Measurements from ENCODE around the gene GPC5. TPM values are rescaled to one million over a fixed set of nuclear protein-coding genes. Genes with fewer than 3 reads are reported as not detected.

Gene GPC5
- total RNA-seq, 1 experiment from 2014 or later = not detected

- Mint-ChIP-seq H3K9me3 (ENCODE audit: low read depth, unreplicated experiment) (no peaks in the 10 kb centered on the region), H3K36me3 (ENCODE audit: insufficient read depth, unreplicated experiment) (no peaks in the 10 kb centered on the region), H3K27ac (ENCODE audit: unreplicated experiment) (no peak overlapping the region), H3K4me3 (ENCODE audit: low read depth, unreplicated experiment) (no peak overlapping the region), H3K27me3 (ENCODE audit: unreplicated experiment) (no peaks in the 10 kb centered on the region), H3K4me1 (ENCODE audit: low read depth, unreplicated experiment) (no peaks in the 10 kb centered on the region)
- BruUV-seq (replicated peaks) = no TSS peak
- intact Hi-C loops (cut with micrococcal nuclease; ENCODE audit: unreplicated experiment) = no loop called here
- no peak for TF ChIP-seq CTCF (IDR thresholded peaks at IDR 0.05; ENCODE audit: unreplicated experiment)
- CTCF ChIA-PET = no interaction called here
- no peak for DNase-seq
These were observed 404.5 kb downstream of the GPC5 start for GRCh38 chr13:91802957-91803356.

- Mint-ChIP-seq H3K36me3 (ENCODE audit: insufficient read depth, unreplicated experiment) (no peaks in the 10 kb centered on the region), H3K4me1 (ENCODE audit: low read depth, unreplicated experiment) (no peaks in the 10 kb centered on the region), H3K27ac (ENCODE audit: unreplicated experiment) (no peak overlapping the region), H3K4me3 (ENCODE audit: low read depth, unreplicated experiment) (no peak overlapping the region), H3K27me3 (ENCODE audit: unreplicated experiment) (no peaks in the 10 kb centered on the region), H3K9me3 (ENCODE audit: low read depth, unreplicated experiment) (no peaks in the 10 kb centered on the region)
- DNase-seq = no peak
- CTCF ChIA-PET = no interaction called here
- intact Hi-C loops (cut with micrococcal nuclease; ENCODE audit: unreplicated experiment) = no loop called here
- BruUV-seq (replicated peaks) = no TSS peak
- TF ChIP-seq CTCF (IDR thresholded peaks at IDR 0.05; ENCODE audit: unreplicated experiment) = no peak
These were observed 406.3 kb downstream of the GPC5 start for GRCh38 chr13:91804724-91805123.

GRCh38 chr13:91805605-91806004, 407.2 kb downstream of the GPC5 start:
- CTCF ChIA-PET = no interaction called here
- no peaks in the 10 kb centered on the region for H3K4me1 Mint-ChIP-seq (ENCODE audit: low read depth, unreplicated experiment)
- no peak for DNase-seq
- no peaks in the 10 kb centered on the region for H3K9me3 Mint-ChIP-seq (ENCODE audit: low read depth, unreplicated experiment)
- no peaks in the 10 kb centered on the region for H3K36me3 Mint-ChIP-seq (ENCODE audit: insufficient read depth, unreplicated experiment)
- no peak for TF ChIP-seq CTCF (IDR thresholded peaks at IDR 0.05; ENCODE audit: unreplicated experiment)
- no TSS peak for BruUV-seq (replicated peaks)
- H3K27me3 Mint-ChIP-seq (ENCODE audit: unreplicated experiment) = no peaks in the 10 kb centered on the region
- H3K27ac Mint-ChIP-seq (ENCODE audit: unreplicated experiment) = no peak overlapping the region
- no peak overlapping the region for H3K4me3 Mint-ChIP-seq (ENCODE audit: low read depth, unreplicated experiment)
- intact Hi-C loops (cut with micrococcal nuclease; ENCODE audit: unreplicated experiment) = no loop called here

- Mint-ChIP-seq H3K4me1 (ENCODE audit: low read depth, unreplicated experiment) (no peaks in the 10 kb centered on the region), H3K27ac (ENCODE audit: unreplicated experiment) (no peak overlapping the region), H3K9me3 (ENCODE audit: low read depth, unreplicated experiment) (no peaks in the 10 kb centered on the region), H3K4me3 (ENCODE audit: low read depth, unreplicated experiment) (no peak overlapping the region), H3K27me3 (ENCODE audit: unreplicated experiment) (no peaks in the 10 kb centered on the region), H3K36me3 (ENCODE audit: insufficient read depth, unreplicated experiment) (no peaks in the 10 kb centered on the region)
- intact Hi-C loops (cut with micrococcal nuclease; ENCODE audit: unreplicated experiment) = no loop called here
- CTCF ChIA-PET = no interaction called here
- no peak for DNase-seq
- no peak for TF ChIP-seq CTCF (IDR thresholded peaks at IDR 0.05; ENCODE audit: unreplicated experiment)
- BruUV-seq (replicated peaks) = no TSS peak
These were observed 410.7 kb downstream of the GPC5 start for GRCh38 chr13:91809161-91809560.
